ENCODE data around the gene MYH9.

- no peak for TF ChIP-seq CTCF (IDR thresholded peaks at IDR 0.05)
- no peak for TF ChIP-seq POLR2A (IDR thresholded peaks at IDR 0.05)
These were observed 65.8 kb downstream of the MYH9 start for GRCh38 chr22:36321797-36322601.
